ENCODE data around the gene UNC13A. TPM values are rescaled to one million over a fixed set of nuclear protein-coding genes. Genes with fewer than 3 reads are reported as not detected.

The UNC13A gene
- total RNA-seq, 6 donors from 2014 or later: under 0.01 to 0.54 (median 0.33) TPM; not detected in 1

DNA sequence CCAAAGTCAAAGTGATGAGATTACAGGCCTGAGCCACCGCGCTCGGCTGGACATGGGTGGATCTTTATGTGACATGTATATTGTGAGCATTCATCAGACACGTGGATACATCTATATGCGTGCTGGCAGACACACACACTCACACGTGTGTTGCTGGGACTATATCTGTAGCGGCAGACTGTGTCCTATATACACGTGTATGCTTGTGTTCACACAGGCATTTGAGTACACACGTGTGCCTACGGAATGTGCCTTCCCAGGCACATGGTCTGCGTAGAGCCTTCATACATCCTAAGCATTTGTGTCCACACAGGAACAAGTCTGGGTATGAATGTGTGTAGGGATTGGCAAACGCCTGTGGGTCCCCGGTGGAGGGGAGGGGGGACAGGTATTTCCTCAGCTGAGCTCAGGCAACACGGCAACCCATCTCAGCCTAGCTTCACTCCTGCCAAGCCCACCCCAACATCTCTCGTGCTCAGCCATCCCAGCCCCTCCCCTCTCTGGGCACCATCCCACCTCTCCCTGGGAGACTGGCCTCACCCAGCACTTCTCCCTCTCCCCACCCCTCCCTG lies 2.6 kb downstream of the UNC13A start:
- TF ChIP-seq EP300 (IDR thresholded peaks at IDR 0.05) (no peak), POLR2AphosphoS5 (IDR thresholded peaks at IDR 0.05) (no peak), POLR2A (IDR thresholded peaks at IDR 0.05) (no peak)
- TF ChIP-seq, protein P1, sequence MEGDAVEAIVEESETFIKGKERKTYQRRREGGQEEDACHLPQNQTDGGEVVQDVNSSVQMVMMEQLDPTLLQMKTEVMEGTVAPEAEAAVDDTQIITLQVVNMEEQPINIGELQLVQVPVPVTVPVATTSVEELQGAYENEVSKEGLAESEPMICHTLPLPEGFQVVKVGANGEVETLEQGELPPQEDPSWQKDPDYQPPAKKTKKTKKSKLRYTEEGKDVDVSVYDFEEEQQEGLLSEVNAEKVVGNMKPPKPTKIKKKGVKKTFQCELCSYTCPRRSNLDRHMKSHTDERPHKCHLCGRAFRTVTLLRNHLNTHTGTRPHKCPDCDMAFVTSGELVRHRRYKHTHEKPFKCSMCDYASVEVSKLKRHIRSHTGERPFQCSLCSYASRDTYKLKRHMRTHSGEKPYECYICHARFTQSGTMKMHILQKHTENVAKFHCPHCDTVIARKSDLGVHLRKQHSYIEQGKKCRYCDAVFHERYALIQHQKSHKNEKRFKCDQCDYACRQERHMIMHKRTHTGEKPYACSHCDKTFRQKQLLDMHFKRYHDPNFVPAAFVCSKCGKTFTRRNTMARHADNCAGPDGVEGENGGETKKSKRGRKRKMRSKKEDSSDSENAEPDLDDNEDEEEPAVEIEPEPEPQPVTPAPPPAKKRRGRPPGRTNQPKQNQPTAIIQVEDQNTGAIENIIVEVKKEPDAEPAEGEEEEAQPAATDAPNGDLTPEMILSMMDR (IDR thresholded peaks at IDR 0.05): no peak
- no peak for ATAC-seq (ENCODE audit: low FRiP score in 2 of 2)
- no peak overlapping the region for H3K4me3 ChIP-seq

DNA sequence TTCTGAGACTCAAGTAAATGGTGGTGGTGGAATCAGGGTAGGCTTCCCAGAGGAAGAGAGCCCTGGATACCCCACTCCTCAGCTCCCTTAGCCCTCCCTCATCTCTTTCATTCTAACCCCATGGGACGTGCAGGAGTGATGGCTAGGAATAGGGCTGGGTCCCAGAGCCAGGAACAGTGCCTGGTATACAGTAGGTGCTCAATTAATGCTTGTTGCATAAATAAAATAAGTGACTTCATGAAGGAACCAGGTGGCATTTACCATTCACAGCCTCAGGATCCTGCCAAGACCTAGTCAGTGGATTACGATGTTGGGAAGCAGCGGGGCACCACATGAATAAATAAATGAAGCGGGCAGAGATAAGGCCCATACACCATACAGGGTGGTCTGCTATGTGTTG lies 3.9 kb downstream of the UNC13A start:
- ATAC-seq (ENCODE audit: low FRiP score in 2 of 2) (no peak), DNase-seq (no peak)
- no peak overlapping the region for H3K4me3 ChIP-seq
- H3K27ac ChIP-seq: no peak overlapping the region
- H3K9me3 ChIP-seq: no peaks in the 10 kb centered on the region
- 73 to 78% methylated on average over 3 to 4 of the region's 4 CpGs for WGBS, 2 donors
- no peaks in the 10 kb centered on the region for H3K36me3 ChIP-seq
- peaks cover 26 to 42% (median 31%) of the 10 kb centered on the region in 4 donors for H3K4me1 ChIP-seq
- no peak for TF ChIP-seq POLR2AphosphoS5 (IDR thresholded peaks at IDR 0.05)
- no peak for TF ChIP-seq POLR2A (IDR thresholded peaks at IDR 0.05)
- TF ChIP-seq, protein P1 (IDR thresholded peaks at IDR 0.05): no peak
- no peak for TF ChIP-seq EP300 (IDR thresholded peaks at IDR 0.05)
- H3K27me3 ChIP-seq: peaks cover 0 to 28% (median 20%) of the 10 kb centered on the region in 4 donors

More for the DNA sequence above, 2.6 kb downstream of the UNC13A start:
- Histone ChIP-seq H3K36me3 (no peaks in the 10 kb centered on the region), H3K27me3 (peaks cover 0 to 28% (median 20%) of the 10 kb centered on the region in 4 donors), H3K4me1 (peaks cover 16 to 31% (median 19%) of the 10 kb centered on the region in 4 donors), H3K27ac (no peak overlapping the region), H3K9me3 (no peaks in the 10 kb centered on the region)
- DNase-seq: no peak
- 59 to 74% methylated on average over 12 to 15 of the region's 15 CpGs for WGBS, 2 donors

DNA sequence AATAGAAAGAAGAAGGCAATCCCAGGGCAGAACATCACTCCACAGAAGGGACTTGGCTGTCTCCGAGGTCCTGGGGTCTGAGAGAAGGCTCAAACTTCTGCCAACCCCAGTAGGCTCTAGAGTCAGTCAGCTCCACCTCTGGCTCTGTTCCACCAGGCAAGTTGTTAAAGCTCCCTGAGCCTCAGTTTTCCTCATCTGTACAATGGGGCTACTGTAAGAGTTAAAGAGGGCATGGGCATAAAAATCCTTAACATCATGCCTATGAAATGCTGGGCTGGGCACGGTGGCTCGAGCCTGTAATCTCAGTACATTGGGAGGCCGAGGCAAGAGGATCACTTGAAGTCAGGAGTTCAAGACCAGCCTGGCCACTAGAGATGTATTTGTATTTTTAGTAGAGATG lies 5.1 kb downstream of the UNC13A start:
- TF ChIP-seq POLR2AphosphoS5 (IDR thresholded peaks at IDR 0.05): no peak
- no peak for TF ChIP-seq EP300 (IDR thresholded peaks at IDR 0.05)
- no peak for TF ChIP-seq POLR2A (IDR thresholded peaks at IDR 0.05)
- peaks cover 0 to 23% (median 14%) of the 10 kb centered on the region in 4 donors for H3K27me3 ChIP-seq
- no peak overlapping the region for H3K27ac ChIP-seq
- H3K4me3 ChIP-seq: no peak overlapping the region
- 85% methylated on average over 4 of the region's 4 CpGs for WGBS, 2 donors
- peaks cover 26 to 37% (median 31%) of the 10 kb centered on the region in 4 donors for H3K4me1 ChIP-seq
- H3K36me3 ChIP-seq: no peaks in the 10 kb centered on the region
- no peak for DNase-seq
- ATAC-seq (ENCODE audit: low FRiP score in 2 of 2): no peak
- no peaks in the 10 kb centered on the region for H3K9me3 ChIP-seq

DNA sequence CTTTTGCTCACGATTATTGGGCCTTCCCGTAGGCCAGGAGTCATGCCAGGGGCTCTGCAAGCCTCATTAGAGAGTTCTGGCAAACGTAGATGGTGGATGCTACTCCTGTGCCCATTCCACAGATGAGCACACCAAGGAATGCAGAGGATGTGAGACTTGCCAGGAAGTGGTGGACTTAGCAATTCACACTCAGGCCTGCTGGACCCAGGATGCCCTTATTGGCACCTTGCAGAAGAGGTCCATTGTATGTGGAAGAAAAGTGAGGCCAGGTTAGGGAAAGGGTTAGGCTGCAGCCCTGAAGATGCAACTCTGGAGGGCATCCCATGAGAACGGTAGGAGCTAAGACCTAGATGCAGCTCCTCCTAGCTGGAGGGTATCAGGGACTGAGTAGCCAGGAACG lies 5.9 kb downstream of the UNC13A start:
- Histone ChIP-seq H3K9me3 (no peaks in the 10 kb centered on the region), H3K27me3 (peaks cover 0 to 14% (median 7%) of the 10 kb centered on the region in 4 donors), H3K4me1 (peaks cover 26 to 31% (median 28%) of the 10 kb centered on the region in 4 donors), H3K36me3 (no peaks in the 10 kb centered on the region), H3K4me3 (no peak overlapping the region), H3K27ac (no peak overlapping the region)
- WGBS, 2 donors: 67 to 71% methylated on average over 5 of the region's 5 CpGs
- ATAC-seq (ENCODE audit: low FRiP score in 2 of 2) (no peak), DNase-seq (no peak)
- TF ChIP-seq POLR2AphosphoS5 (IDR thresholded peaks at IDR 0.05): no peak
- TF ChIP-seq EP300 (IDR thresholded peaks at IDR 0.05): no peak
- TF ChIP-seq, protein P1 (IDR thresholded peaks at IDR 0.05): no peak
- TF ChIP-seq POLR2A (IDR thresholded peaks at IDR 0.05): no peak

DNA sequence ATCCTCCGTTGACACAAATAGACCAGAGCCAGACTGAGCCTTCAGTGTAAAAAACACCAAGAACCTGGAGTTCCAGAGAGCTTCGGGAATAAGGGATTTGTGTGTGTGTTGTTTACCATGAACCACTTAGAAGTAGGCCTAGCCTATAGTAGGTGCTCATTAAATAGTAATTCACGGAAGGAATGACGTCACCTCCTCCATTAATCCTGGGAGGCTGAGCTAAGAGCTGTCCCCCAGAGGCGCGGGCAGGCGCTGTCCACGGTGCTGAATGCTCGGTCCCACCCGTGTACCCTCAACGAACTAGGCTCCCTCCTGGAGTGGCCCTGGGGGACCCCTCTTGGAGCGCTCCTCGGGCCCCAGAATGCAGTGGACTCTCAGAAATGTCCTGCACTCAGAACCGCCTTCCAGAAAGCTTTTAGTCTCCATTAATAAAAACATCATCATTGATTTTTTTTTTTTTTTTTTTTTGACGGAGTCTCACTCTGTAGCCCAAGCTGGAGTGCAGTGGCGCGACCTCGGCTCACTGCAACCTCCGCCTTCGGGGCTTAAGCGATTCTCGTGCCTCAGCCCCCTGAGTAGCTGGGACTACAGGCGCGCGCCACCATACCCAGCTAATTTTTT lies 6.5 kb downstream of the UNC13A start:
- H3K36me3 ChIP-seq: no peaks in the 10 kb centered on the region
- 43 to 60% methylated on average over 22 to 25 of the region's 25 CpGs for WGBS, 2 donors
- no peak overlapping the region for H3K4me3 ChIP-seq
- no peak for TF ChIP-seq POLR2AphosphoS5 (IDR thresholded peaks at IDR 0.05)
- TF ChIP-seq, protein P1 (IDR thresholded peaks at IDR 0.05): no peak
- no peak for TF ChIP-seq POLR2A (IDR thresholded peaks at IDR 0.05)
- TF ChIP-seq EP300 (IDR thresholded peaks at IDR 0.05): no peak
- ATAC-seq (ENCODE audit: low FRiP score in 2 of 2) (peak in 1 of 2 donors; percentile 37), DNase-seq (peak in 1 of 2 donors; percentile 87)
- H3K27me3 ChIP-seq: peaks cover 0 to 8% (median 2%) of the 10 kb centered on the region in 4 donors
- H3K4me1 ChIP-seq: peaks cover 21 to 26% (median 22%) of the 10 kb centered on the region in 4 donors
- no peaks in the 10 kb centered on the region for H3K9me3 ChIP-seq
- no peak overlapping the region for H3K27ac ChIP-seq

Data from upper lobe of left lung (tissue), 6 donors.